ENCODE data around the gene TBR1.

TBR1 gene

GRCh38 chr2:161421686-161422085 is 5.6 kb downstream of the TBR1 start:
- H3K4me3 ChIP-seq (ENCODE audit: low read depth, low read length): no peak overlapping the region
- no peaks in the 10 kb centered on the region for H3K9me3 ChIP-seq
- no peak for TF ChIP-seq CTCF (IDR thresholded peaks at IDR 0.05; ENCODE audit: low read depth, low read length)
- H3K27me3 ChIP-seq: peaks cover 83% of the 10 kb centered on the region
- DNase-seq: no peak
- H3K36me3 ChIP-seq: no peaks in the 10 kb centered on the region
- no peaks in the 10 kb centered on the region for H3K4me1 ChIP-seq

- no peaks in the 10 kb centered on the region for H3K36me3 ChIP-seq
- no peaks in the 10 kb centered on the region for H3K4me1 ChIP-seq
- H3K4me3 ChIP-seq (ENCODE audit: low read depth, low read length): no peak overlapping the region
- H3K9me3 ChIP-seq: no peaks in the 10 kb centered on the region
- DNase-seq: no peak
- H3K27me3 ChIP-seq: peaks cover 83% of the 10 kb centered on the region
- no peak for TF ChIP-seq CTCF (IDR thresholded peaks at IDR 0.05; ENCODE audit: low read depth, low read length)
Measured at GRCh38 chr2:161422816-161423403, 6.8 kb downstream of the TBR1 start.

DNA sequence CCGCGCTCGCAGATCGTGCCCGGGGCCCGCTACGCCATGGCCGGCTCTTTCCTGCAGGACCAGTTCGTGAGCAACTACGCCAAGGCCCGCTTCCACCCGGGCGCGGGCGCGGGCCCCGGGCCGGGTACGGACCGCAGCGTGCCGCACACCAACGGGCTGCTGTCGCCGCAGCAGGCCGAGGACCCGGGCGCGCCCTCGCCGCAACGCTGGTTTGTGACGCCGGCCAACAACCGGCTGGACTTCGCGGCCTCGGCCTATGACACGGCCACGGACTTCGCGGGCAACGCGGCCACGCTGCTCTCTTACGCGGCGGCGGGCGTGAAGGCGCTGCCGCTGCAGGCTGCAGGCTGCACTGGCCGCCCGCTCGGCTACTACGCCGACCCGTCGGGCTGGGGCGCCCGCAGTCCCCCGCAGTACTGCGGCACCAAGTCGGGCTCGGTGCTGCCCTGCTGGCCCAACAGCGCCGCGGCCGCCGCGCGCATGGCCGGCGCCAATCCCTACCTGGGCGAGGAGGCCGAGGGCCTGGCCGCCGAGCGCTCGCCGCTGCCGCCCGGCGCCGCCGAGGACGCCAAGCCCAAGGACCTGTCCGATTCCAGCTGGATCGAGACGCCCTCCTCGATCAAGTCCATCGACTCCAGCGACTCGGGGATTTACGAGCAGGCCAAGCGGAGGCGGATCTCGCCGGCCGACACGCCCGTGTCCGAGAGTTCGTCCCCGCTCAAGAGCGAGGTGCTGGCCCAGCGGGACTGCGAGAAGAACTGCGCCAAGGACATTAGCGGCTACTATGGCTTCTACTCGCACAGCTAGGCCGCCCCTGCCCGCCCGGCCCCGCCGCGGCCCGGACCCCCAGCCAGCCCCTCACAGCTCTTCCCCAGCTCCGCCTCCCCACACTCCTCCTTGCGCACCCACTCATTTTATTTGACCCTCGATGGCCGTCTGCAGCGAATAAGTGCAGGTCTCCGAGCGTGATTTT is 7.6 kb downstream of the TBR1 start:
- Histone ChIP-seq H3K9me3 (no peaks in the 10 kb centered on the region), H3K36me3 (no peaks in the 10 kb centered on the region), H3K4me1 (no peaks in the 10 kb centered on the region), H3K4me3 (ENCODE audit: low read depth, low read length) (peak overlapping the region; percentile 26), H3K27me3 (peaks cover 79% of the 10 kb centered on the region)
- no peak for DNase-seq
- no peak for TF ChIP-seq CTCF (IDR thresholded peaks at IDR 0.05; ENCODE audit: low read depth, low read length)

- H3K36me3 ChIP-seq: no peaks in the 10 kb centered on the region
- peaks cover 74% of the 10 kb centered on the region for H3K27me3 ChIP-seq
- no peaks in the 10 kb centered on the region for H3K9me3 ChIP-seq
- DNase-seq: no peak
- no peaks in the 10 kb centered on the region for H3K4me1 ChIP-seq
- no peak overlapping the region for H3K4me3 ChIP-seq (ENCODE audit: low read depth, low read length)
- TF ChIP-seq CTCF (IDR thresholded peaks at IDR 0.05; ENCODE audit: low read depth, low read length): no peak
Measured at GRCh38 chr2:161424394-161424769, 8.3 kb downstream of the TBR1 start.

- TF ChIP-seq CTCF (IDR thresholded peaks at IDR 0.05; ENCODE audit: low read depth, low read length): no peak
- H3K4me1 ChIP-seq: no peaks in the 10 kb centered on the region
- no peak for DNase-seq
- H3K27me3 ChIP-seq: peaks cover 71% of the 10 kb centered on the region
- no peaks in the 10 kb centered on the region for H3K9me3 ChIP-seq
- H3K36me3 ChIP-seq: no peaks in the 10 kb centered on the region
- no peak overlapping the region for H3K4me3 ChIP-seq (ENCODE audit: low read depth, low read length)
Measured at GRCh38 chr2:161424891-161425727, 9.0 kb downstream of the TBR1 start.

Measured in BE2C (cell line).